Measurements from ENCODE around the gene ZBTB49.
A peak's percentile ranks its signal among the peaks of the same experiment; 100 is the strongest.
"Not testable (repeated sequence)": the region's sequence is repeated elsewhere in the genome, so short reads cannot be mapped to it uniquely, and the experiment has no call there.

The ZBTB49 gene, protein sequence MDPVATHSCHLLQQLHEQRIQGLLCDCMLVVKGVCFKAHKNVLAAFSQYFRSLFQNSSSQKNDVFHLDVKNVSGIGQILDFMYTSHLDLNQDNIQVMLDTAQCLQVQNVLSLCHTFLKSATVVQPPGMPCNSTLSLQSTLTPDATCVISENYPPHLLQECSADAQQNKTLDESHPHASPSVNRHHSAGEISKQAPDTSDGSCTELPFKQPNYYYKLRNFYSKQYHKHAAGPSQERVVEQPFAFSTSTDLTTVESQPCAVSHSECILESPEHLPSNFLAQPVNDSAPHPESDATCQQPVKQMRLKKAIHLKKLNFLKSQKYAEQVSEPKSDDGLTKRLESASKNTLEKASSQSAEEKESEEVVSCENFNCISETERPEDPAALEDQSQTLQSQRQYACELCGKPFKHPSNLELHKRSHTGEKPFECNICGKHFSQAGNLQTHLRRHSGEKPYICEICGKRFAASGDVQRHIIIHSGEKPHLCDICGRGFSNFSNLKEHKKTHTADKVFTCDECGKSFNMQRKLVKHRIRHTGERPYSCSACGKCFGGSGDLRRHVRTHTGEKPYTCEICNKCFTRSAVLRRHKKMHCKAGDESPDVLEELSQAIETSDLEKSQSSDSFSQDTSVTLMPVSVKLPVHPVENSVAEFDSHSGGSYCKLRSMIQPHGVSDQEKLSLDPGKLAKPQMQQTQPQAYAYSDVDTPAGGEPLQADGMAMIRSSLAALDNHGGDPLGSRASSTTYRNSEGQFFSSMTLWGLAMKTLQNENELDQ

GRCh38 chr4:4289941-4290850 lies at the start of gene ZBTB49, which contains the start of gene LYAR:
Gene ZBTB49, plus strand, starts transcription at chr4:4290251. Its CDS starts 9,695 bp downstream, at chr4:4299946.
Gene LYAR, minus strand, starts transcription at chr4:4290154. Its CDS starts 6,412 bp downstream, at chr4:4283742.
- DNase-seq (ENCODE audit: low spot score), result peak; percentile 86

DNA sequence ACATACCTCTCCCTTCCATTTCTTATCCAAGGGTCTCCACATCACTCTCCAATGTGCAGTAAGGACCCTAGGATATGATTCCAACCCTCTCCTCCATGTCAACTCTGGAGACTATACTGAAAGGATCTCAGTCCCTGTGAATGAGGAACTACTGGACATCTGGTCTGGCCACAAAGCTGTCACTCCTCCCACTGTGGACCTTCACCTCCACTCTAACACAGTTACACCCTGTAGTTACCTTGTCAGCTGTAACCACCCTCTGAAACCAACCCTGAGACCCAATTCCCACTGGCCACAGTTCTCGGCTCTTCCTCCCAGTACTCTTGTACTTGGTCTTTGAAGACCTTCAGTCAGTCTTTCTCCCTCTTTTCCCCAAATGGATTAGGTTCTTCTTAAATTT lies 44.9 kb upstream of the ZBTB49 start:
- DNase-seq (ENCODE audit: low spot score), result no peak

GRCh38 chr4:4247696-4248028 lies 42.4 kb upstream of the ZBTB49 start:
- no peak for DNase-seq (ENCODE audit: low spot score)

DNA sequence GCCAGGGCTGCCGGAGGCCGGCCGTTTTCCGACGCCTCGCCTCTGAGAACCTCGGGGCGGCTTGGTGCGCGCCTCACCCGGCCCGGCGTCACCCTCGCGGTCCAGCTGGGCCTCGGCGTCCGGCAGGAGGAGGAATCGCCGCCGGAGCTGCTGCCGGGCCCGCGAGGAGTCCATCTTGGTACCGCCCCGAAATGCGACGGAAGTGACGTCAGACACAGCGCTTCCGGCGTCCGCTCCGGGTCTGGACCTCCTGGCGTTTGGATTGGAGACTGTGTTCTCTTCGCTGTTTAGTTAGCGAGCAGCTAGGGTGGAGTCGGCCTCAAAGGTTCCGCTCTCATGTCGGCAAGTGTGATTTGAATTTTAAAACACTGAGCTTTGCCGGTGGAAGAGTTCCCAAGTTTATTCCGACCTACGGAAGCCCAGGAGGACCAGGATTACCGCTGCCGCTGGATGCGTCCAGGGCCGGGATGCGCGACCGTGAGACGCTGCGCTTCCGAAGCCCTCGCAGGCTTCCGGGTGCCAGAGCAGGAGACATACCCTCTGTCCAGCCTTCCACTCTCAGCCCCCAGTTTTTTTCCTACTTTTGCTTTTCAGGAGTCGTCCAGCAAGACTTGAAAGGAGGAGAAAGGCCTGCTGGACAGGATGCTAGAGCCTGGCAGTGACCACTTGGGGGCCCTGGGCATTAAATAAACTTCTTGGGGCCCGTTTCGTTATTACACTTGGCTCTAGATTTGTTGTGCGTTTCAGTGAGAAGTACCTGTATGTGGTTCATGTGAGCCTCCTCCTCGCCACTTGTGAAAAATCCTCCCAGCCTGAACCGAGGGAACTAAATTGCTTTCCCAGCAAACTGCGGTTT lies 41.8 kb upstream of the ZBTB49 start, which contains the start of gene TMEM128:
TMEM128 (minus strand) TSS at position 195 of the 856 bp plus-strand sequence; CDS start at position 174, 21 bp downstream.
- DNase-seq (ENCODE audit: low spot score), result peak; percentile 95

- DNase-seq (ENCODE audit: low spot score), result no peak
Measured at GRCh38 chr4:4248885-4249203, 41.2 kb upstream of the ZBTB49 start.

DNA sequence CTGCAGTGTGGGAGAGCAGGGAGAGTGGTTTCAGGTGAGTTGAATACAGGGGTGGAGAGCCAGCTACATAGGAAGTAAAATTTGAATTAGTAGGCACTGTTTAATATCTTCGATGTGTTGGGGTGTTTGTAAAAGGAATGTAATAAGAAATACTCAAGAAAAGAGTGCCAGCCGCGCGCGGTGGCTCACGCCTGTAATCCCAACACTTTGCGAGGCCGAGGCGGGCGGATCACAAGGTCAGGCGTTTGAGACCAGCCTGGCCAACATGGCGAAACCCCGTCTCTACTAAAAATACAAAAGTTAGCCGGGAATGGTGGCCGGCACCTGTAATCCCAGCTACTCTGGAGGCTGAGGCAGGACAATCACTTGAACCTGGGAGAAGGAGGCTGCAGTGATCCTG lies 40.7 kb upstream of the ZBTB49 start:
- DNase-seq (ENCODE audit: low spot score), result not testable (repeated sequence)

DNA sequence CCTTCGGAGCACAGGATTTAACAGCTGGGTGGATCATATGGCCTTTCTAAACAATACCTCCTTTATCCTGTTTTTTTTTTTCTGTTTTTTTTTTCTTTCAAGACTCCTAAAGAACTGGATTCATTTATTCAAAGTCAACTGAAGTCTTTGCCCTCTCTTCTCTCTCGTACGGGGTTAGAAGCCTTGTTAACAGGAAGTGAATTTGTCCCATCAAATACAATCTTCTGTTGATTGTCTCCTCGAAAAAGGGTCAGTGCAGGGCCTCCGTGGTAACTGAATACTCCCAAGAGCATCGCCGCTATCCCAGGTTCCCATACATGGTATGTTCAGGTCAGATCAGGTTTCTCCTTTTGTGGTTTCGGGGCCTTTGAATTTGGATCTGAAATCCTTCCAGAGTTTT lies 40.2 kb upstream of the ZBTB49 start:
- DNase-seq (ENCODE audit: low spot score), result no peak

DNA sequence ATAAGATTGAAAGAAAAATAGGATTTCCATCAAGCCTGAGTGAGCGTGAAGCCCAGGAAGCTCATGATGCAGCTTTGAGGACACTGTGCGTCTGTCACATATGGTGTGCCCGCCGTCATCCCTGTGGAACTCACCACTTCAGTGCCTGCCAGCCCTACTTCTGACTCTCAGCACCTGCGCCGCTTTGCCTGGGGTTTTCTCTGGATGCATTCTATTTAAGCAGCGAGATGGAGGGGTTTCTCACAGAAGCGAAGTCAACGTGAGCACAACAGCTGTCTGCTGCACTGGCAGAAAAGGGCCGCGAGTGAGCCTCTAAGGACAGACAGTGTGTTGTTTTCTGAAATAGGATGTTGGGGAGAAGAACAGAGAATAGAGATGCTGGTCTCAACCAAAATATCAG lies 35.9 kb upstream of the ZBTB49 start:
- no peak for DNase-seq (ENCODE audit: low spot score)

DNA sequence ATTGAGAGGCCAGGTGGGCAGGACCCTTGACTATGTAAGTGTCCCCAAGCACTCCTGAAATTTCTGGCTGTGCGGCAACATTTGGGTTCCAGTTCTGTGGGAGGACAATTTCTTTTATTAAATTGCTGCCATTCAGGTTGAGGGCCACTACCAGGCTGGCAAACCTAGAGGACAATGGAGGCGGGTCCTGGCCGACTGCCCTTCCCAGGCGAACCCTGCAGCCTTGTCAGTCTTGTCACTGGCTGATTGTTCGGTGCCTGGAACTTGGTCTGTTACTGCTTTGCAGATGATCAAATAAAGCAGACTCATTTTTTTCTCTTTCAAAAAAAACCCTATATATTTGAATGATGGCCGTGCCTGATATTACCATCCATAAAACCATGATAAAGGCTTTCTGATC lies 35.4 kb upstream of the ZBTB49 start:
- peak; percentile 93 for DNase-seq (ENCODE audit: low spot score)

DNA sequence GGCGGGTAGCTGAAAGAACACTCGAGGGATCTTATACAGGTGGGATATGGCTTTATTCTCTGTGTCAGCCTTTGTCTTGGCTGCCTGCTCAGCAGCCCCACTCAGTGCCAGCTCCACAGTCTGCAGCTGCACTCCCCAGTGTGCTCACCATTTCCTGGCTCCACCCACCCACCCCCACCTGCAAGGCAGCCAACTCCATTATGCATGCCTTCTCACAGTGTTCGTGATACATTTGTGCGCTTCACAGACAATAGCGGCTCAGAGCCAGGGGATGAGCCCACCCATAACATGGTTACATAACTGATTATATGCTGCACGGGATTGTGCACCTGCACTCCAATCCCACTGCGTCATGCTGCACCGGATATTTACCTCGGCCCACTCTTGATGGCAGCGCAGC lies 33.3 kb upstream of the ZBTB49 start:
- DNase-seq (ENCODE audit: low spot score), result no peak

DNA sequence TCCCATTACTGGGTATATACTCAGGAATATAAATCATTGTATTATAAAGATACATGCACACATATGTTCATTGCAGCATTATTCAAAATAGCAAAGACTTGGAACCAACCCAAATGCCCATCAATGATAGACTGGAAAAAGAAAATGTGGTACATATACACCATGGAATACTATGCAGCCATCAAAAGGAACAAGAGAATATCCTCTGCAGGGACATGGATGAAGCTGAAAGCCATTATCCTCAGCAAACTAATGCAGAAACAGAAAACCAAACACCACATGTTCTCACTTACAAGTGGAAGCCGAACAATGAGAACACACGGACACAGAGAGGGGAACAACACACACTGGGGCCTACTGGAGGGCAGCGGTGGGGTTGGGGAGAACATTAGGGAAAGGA lies 32.3 kb upstream of the ZBTB49 start:
- DNase-seq (ENCODE audit: low spot score), result not testable (repeated sequence)

DNA sequence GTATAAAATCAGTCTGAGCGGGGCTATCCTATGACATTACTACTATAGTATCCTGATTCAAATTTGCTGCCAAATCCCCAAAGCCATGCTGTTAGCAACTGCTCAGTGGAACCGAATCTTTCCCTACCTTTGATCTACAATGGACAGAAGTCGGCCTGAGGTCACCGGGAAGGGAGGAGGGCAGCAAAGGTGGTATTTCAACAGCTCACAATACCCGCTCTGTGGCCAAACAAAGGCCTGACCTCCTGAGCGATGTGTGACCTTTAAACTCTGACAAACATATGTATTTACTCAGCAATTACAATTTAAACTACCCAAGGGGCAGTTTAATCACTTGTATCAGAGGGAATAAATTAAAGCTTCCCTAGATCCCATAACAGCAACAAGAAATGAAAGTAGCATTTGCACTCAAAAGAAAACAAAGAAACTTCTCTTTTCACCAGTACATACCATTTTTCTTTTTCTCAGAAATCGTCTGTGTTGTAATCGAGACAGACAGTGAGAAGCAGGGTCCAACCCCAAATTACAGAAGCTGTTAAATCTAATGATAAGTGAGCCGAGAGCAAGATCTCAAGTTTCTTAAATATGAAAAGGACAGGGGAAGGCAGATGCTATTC lies 30.5 kb upstream of the ZBTB49 start:
- no peak for DNase-seq (ENCODE audit: low spot score)

GRCh38 chr4:4260185-4260751 lies 29.8 kb upstream of the ZBTB49 start:
- peak; percentile 24 for DNase-seq (ENCODE audit: low spot score)

GRCh38 chr4:4267981-4268380 lies 22.1 kb upstream of the ZBTB49 start:
- no peak for DNase-seq (ENCODE audit: low spot score)

- peak; percentile 55 for DNase-seq (ENCODE audit: low spot score)
Measured at GRCh38 chr4:4268776-4269175, 21.3 kb upstream of the ZBTB49 start.

DNA sequence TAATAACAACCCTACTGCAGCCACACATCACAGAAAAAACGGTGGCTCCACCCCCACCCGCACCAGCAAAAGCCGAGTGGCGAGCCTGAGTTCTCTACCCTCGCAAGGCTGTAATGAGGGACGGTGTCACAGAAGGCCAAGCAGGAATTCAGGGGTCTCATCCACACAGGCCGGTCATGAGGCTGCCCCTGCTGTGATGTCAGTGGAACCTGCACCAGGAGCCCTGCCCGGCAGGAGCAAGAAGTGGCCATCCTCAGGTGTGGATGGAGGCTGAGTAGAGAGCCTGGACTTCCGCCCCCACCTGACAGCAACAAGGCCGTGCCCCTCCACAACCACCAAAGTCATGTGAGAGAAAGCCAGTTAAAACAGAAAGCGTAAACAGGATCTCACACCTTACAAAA lies 20.7 kb upstream of the ZBTB49 start:
- DNase-seq (ENCODE audit: low spot score), result no peak

DNA sequence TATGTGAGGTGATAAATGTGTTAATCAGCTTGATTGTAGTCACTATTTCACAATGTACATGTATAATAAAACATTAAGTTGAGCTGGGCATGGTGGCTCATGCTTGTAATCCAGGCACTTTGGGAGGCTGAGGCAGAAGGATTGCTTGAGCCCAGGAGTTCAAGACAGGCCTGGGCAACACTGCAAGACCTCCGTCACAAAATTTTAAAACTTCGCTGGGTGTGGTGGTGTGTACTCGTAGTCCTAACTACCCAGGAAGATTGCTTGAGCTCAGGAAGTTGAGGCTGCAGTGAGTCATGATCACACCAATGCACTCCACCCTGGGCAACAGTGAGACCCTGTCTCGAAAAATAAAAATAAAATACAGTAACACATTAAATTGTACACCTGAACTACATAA lies 20.2 kb upstream of the ZBTB49 start:
- no peak for DNase-seq (ENCODE audit: low spot score)

DNA sequence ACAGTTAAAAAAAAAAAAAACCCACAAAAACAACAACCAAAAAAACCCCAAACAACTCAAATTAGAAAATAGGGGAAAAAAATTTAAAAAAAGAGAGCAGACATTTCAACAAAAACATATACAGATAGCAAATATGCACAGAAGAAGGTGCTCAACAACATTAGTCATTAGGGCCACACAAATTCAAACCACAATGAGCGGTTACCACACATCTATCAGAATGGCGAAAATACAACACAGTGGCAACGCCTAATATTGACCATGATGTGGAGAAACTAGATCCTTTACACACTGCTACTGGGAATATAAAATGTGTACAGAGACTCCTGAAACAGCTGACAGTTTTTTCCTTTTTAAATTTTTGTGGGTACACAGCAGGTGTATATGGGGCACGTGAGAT lies 19.5 kb upstream of the ZBTB49 start:
- no peak for DNase-seq (ENCODE audit: low spot score)

DNA sequence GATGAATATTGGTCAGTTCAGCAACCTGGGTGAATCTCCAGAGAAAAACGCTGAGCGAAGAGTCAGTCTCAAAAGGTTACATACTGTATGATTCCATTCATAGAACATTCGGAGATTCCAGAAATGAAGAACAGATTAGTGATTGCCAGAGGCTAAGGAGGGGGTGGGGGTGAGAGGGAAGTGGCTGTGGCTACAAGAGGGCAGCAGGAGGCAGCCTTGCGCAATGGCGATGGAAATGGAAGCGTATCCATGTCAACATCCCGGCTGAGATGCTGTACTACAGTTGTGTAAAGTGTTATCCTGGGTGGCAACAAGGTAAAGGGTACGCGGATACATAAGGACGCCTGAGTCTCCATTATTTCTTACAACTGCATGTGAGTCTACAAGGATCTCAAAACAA lies 18.1 kb upstream of the ZBTB49 start:
- no peak for DNase-seq (ENCODE audit: low spot score)

- DNase-seq (ENCODE audit: low spot score), result no peak
Measured at GRCh38 chr4:4274226-4274625, 15.8 kb upstream of the ZBTB49 start.

GRCh38 chr4:4277531-4277930 lies 12.5 kb upstream of the ZBTB49 start:
- no peak for DNase-seq (ENCODE audit: low spot score)

Measured in pons (tissue), 1 donor.